ENCODE measurements around the gene CYP2A6.

DNA sequence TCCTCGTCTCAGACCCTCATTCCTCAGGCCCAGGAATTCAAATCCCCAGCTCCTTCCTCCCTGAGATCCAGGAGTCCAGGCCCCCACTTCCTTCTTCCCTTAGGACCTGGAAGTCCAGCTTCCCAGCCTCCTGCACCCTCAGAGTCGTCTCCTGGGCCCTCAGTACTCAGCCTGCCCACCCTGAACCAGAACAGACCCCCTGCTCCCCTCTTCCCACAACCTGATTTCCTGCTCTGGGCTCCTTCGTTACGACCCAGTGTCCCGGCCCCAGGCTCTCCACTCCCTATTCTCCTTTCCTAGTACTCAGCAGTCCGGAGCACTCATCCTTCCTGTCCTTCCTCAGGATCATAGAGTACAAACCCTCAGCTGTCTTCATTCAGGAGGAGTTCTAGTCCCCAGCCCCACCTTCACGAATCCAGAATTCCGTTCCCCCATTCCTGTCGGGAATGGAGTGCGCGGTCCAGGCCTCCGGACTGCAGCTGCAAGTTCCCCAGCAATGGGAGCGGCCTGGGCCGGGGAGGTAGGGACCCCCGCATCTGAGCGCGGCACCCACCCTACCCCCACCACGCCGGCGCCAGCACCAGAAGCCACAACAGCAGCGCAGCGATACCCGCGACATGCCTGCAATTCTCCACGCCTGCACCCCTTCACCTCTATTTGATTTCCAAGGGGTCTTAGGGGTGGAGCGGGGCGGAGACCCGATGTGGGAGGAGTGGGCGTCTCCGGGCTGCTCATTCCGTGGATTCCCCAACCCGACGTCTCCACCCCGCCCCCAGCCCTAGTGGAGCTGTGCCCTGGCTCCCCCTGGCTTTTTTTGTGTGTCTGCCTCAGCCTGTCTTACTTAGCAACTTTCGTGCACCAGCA lies 38.5 kb downstream of the CYP2A6 start:
- TF ChIP-seq, protein P1, sequence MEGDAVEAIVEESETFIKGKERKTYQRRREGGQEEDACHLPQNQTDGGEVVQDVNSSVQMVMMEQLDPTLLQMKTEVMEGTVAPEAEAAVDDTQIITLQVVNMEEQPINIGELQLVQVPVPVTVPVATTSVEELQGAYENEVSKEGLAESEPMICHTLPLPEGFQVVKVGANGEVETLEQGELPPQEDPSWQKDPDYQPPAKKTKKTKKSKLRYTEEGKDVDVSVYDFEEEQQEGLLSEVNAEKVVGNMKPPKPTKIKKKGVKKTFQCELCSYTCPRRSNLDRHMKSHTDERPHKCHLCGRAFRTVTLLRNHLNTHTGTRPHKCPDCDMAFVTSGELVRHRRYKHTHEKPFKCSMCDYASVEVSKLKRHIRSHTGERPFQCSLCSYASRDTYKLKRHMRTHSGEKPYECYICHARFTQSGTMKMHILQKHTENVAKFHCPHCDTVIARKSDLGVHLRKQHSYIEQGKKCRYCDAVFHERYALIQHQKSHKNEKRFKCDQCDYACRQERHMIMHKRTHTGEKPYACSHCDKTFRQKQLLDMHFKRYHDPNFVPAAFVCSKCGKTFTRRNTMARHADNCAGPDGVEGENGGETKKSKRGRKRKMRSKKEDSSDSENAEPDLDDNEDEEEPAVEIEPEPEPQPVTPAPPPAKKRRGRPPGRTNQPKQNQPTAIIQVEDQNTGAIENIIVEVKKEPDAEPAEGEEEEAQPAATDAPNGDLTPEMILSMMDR (IDR thresholded peaks at IDR 0.05): no peak
- no peak for TF ChIP-seq POLR2A (IDR thresholded peaks at IDR 0.05)

Data from adrenal gland (tissue), 5 donors.